ENCODE data around the gene MARCHF11. TPM values are rescaled to one million over a fixed set of nuclear protein-coding genes. Genes with fewer than 3 reads are reported as not detected.

The MARCHF11 gene
- total and polyA plus RNA-seq, 2 of the 4 experiments (the other 2 are of a cell fraction): not detected

DNA sequence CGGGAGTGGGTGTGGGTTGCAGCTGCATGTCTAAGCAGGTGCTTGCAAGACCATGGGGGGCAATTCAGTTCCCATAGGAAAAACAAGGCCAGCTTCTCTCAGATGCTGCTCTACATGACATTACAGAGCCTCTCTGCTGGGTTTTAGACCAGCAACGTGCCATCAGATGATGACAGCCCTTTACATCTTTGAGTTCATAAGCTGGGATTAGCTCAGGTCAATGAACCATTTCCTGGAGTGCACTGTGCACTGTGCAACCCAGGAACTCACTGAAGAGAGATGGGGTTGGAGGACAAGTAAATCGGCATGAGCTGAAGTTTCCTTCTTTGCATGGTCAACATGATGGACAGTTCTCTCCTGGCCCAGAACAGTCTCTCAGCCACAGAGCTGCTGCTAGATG lies 160.6 kb downstream of the MARCHF11 start:
- Histone ChIP-seq H3K27ac (ENCODE audit: insufficient read depth, low read length) (no peak overlapping the region), H2BK5ac (ENCODE audit: low read depth, low read length, poor library complexity, severe bottlenecking) (no peak overlapping the region), H3K18ac (ENCODE audit: low read depth, low read length) (no peak overlapping the region), H3K4me2 (ENCODE audit: low read depth, low read length) (no peak overlapping the region), H3K27me3 (ENCODE audit: control insufficient read depth, insufficient read depth, low read length) (no peaks in the 10 kb centered on the region; the same call in none of the 2 replicates), H3K4me1 (ENCODE audit: control insufficient read depth, insufficient read depth, low read length) (no peaks in the 10 kb centered on the region), H3K9me1 (ENCODE audit: insufficient read depth, low read length) (no peaks in the 10 kb centered on the region; the same call in 1 of the 2 replicates), H4K5ac (ENCODE audit: low read depth, low read length) (no peak overlapping the region), H3K4ac (ENCODE audit: low read depth, low read length) (no peak overlapping the region), H3K79me1 (ENCODE audit: low read depth in 1 of 2, low read length in 2 of 2) (no peaks in the 10 kb centered on the region), H4K91ac (ENCODE audit: insufficient read depth, low read depth, low read length) (no peak overlapping the region), H3K23ac (ENCODE audit: low read depth, low read length) (no peak overlapping the region), H3K9ac (ENCODE audit: low read depth, low read length) (no peak overlapping the region), H3K9me3 (ENCODE audit: control insufficient read depth, insufficient read depth, low read length) (no peaks in the 10 kb centered on the region), H3K14ac (replicated peaks; ENCODE audit: low read depth, low read length) (no peak overlapping the region), H2AK9ac (replicated peaks; ENCODE audit: low read depth, low read length, poor library complexity) (no peak overlapping the region), H2BK15ac (ENCODE audit: low read depth, low read length) (no peak overlapping the region), H4K8ac (ENCODE audit: low read depth in 2 of 2, low read length in 2 of 2) (no peak overlapping the region), H2AFZ (replicated peaks; ENCODE audit: low read length, poor library complexity) (no peak overlapping the region), H2BK20ac (ENCODE audit: low read depth, low read length) (no peak overlapping the region), H2AK5ac (ENCODE audit: low read depth, low read length) (no peak overlapping the region), H3K36me3 (ENCODE audit: control insufficient read depth, insufficient read depth, low read length) (no peaks in the 10 kb centered on the region), H2BK120ac (ENCODE audit: low read depth, low read length) (no peak overlapping the region), H3K4me3 (ENCODE audit: insufficient read depth, low read depth, low read length) (no peak overlapping the region), H3K56ac (ENCODE audit: extremely low read depth, insufficient read depth, low read length) (no peak overlapping the region), H4K20me1 (ENCODE audit: insufficient read depth, low read length) (no peaks in the 10 kb centered on the region)
- POLR2A ChIA-PET (ENCODE audit: unreplicated experiment): no interaction called here
- ATAC-seq (ENCODE audit: low read depth): no peak
- BruUV-seq (replicated peaks): no TSS peak
- no peak for DNase-seq
- no peak for TF ChIP-seq FOS (IDR thresholded peaks at IDR 0.05; ENCODE audit: low read depth, low read length)
- TF ChIP-seq, protein P1, sequence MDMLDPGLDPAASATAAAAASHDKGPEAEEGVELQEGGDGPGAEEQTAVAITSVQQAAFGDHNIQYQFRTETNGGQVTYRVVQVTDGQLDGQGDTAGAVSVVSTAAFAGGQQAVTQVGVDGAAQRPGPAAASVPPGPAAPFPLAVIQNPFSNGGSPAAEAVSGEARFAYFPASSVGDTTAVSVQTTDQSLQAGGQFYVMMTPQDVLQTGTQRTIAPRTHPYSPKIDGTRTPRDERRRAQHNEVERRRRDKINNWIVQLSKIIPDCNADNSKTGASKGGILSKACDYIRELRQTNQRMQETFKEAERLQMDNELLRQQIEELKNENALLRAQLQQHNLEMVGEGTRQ (IDR thresholded peaks at IDR 0.05; ENCODE audit: low read depth, low read length): no peak
- no peak for TF ChIP-seq CEBPB (IDR thresholded peaks at IDR 0.05; ENCODE audit: low read depth, low read length)
- TF ChIP-seq, protein P2, sequence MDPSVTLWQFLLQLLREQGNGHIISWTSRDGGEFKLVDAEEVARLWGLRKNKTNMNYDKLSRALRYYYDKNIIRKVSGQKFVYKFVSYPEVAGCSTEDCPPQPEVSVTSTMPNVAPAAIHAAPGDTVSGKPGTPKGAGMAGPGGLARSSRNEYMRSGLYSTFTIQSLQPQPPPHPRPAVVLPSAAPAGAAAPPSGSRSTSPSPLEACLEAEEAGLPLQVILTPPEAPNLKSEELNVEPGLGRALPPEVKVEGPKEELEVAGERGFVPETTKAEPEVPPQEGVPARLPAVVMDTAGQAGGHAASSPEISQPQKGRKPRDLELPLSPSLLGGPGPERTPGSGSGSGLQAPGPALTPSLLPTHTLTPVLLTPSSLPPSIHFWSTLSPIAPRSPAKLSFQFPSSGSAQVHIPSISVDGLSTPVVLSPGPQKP (IDR thresholded peaks at IDR 0.05; ENCODE audit: borderline replicate concordance, low read depth, low read length): no peak
- TF ChIP-seq NFE2L2 (IDR thresholded peaks at IDR 0.05; ENCODE audit: low read depth, low read length): no peak
- TF ChIP-seq RAD21 (IDR thresholded peaks at IDR 0.05; ENCODE audit: low read length): no peak
- TF ChIP-seq MAZ (IDR thresholded peaks at IDR 0.05; ENCODE audit: borderline replicate concordance, low read depth, low read length): no peak
- TF ChIP-seq, protein P3, sequence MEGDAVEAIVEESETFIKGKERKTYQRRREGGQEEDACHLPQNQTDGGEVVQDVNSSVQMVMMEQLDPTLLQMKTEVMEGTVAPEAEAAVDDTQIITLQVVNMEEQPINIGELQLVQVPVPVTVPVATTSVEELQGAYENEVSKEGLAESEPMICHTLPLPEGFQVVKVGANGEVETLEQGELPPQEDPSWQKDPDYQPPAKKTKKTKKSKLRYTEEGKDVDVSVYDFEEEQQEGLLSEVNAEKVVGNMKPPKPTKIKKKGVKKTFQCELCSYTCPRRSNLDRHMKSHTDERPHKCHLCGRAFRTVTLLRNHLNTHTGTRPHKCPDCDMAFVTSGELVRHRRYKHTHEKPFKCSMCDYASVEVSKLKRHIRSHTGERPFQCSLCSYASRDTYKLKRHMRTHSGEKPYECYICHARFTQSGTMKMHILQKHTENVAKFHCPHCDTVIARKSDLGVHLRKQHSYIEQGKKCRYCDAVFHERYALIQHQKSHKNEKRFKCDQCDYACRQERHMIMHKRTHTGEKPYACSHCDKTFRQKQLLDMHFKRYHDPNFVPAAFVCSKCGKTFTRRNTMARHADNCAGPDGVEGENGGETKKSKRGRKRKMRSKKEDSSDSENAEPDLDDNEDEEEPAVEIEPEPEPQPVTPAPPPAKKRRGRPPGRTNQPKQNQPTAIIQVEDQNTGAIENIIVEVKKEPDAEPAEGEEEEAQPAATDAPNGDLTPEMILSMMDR (conservative IDR thresholded peaks at IDR 0.05; ENCODE audit: low read depth, low read length): no peak
- no peak for TF ChIP-seq BHLHE40 (IDR thresholded peaks at IDR 0.05; ENCODE audit: low read depth, low read length)
- TF ChIP-seq RCOR1 (IDR thresholded peaks at IDR 0.05; ENCODE audit: insufficient replicate concordance, low read length): no peak
- no peak for TF ChIP-seq POLR2A (IDR thresholded peaks at IDR 0.05; ENCODE audit: low read depth, low read length)
- no peak for TF ChIP-seq CHD1 (IDR thresholded peaks at IDR 0.05; ENCODE audit: low read depth, low read length)
- TF ChIP-seq MXI1 (IDR thresholded peaks at IDR 0.05; ENCODE audit: borderline replicate concordance, low read depth, low read length): no peak
- no peak for TF ChIP-seq RFX5 (IDR thresholded peaks at IDR 0.05; ENCODE audit: low read depth, low read length)
- TF ChIP-seq MAFK (IDR thresholded peaks at IDR 0.05; ENCODE audit: low read depth, low read length): no peak
- no peak for TF ChIP-seq SMC3 (IDR thresholded peaks at IDR 0.05; ENCODE audit: low read depth, low read length)
- CTCF ChIA-PET: no interaction called here
- dilution Hi-C loops (cut with HindIII; ENCODE audit: low sequenced_read_pairs, unreplicated experiment): no loop called here
- WGBS, 2 experiments (ENCODE audit: extremely low coverage in 2 of 2, insufficient read length in 1 of 2): no CpG with 5 or more reads among the region's 3 CpGs
- in situ Hi-C loops (cut with MboI; ENCODE audit: low sequenced_read_pairs): no loop called here
- intact Hi-C loops (cut with micrococcal nuclease): no loop called here
